Spleen (tissue), 11 donors: ENCODE results near the gene ATP2B2. TPM values are rescaled to one million over a fixed set of nuclear protein-coding genes. Genes with fewer than 3 reads are reported as not detected.
A peak's percentile ranks its signal among the peaks of the same experiment; 100 is the strongest.

Experiments
- DNase-seq: peaks from one replicate; pipeline ENCODE4 v3.0.0-alpha.2; 2020
- H3K27ac ChIP-seq, 8 donors: fragments of 200-600 bp; sonication (generic) in 7 of 8; 1 replicate in 4 of 8; 2 replicates in 4 of 8; pipeline versions ENCODE4 v1.5.0 to v1.8.0; 2016 to 2021; ENCODE audit warnings: inconsistent platforms in 4 of 8, mild to moderate bottlenecking in 4 of 8, moderate library complexity in 1 of 8
- H3K27me3 ChIP-seq, 7 donors: fragments of 200-600 bp; sonication (generic) in 6 of 7; replicated peaks in 1 of 7; 1 replicate in 4 of 7; 2 replicates in 3 of 7; pipeline versions ENCODE4 v1.5.0 to v1.8.0; 2016 to 2021; ENCODE audit warnings: inconsistent platforms in 3 of 7, mild to moderate bottlenecking in 1 of 7
- H3K36me3 ChIP-seq, 6 donors: fragments of 200-600 bp; sonication (generic) in 5 of 6; 1 replicate in 4 of 6; 2 replicates in 2 of 6; pipeline versions ENCODE4 v1.5.0 to v1.8.0; 2016 to 2021; ENCODE audit warnings: inconsistent platforms in 2 of 6
- H3K4me1 ChIP-seq, 6 donors: fragments of 200-600 bp; sonication (generic) in 5 of 6; 1 replicate in 3 of 6; 2 replicates in 3 of 6; pipeline versions ENCODE4 v1.5.0 to v1.8.0; 2016 to 2021; ENCODE audit warnings: inconsistent platforms in 3 of 6
- H3K4me3 ChIP-seq, 8 donors: fragments of 200-600 bp; sonication (generic) in 7 of 8; 1 replicate in 4 of 8; 2 replicates in 4 of 8; pipeline versions ENCODE4 v1.5.0 to v1.8.0; 2016 to 2021; ENCODE audit warnings: inconsistent platforms in 4 of 8, mild to moderate bottlenecking in 4 of 8, moderate library complexity in 2 of 8
- H3K9me3 ChIP-seq, 8 donors: fragments of 200-600 bp; sonication (generic) in 7 of 8; 1 replicate in 4 of 8; 2 replicates in 4 of 8; pipeline versions ENCODE4 v1.5.0 to v1.8.0; 2016 to 2021; ENCODE audit warnings: inconsistent platforms in 4 of 8
- CTCF ChIP-seq, 11 experiments: fragments of 200-600 bp in 7 of 11; fragments of 450-650 bp in 4 of 11; sonication (generic) in 4 of 11; IDR thresholded peaks in 8 of 11; conservative IDR thresholded peaks in 3 of 11; 1 replicate in 7 of 11; 2 replicates in 4 of 11; pipeline versions ENCODE4 v1.4.0 to v1.8.0; 2016 to 2021; ENCODE audit warnings: antibody characterized with exemption in 11 of 11, inconsistent platforms in 4 of 11, mild to moderate bottlenecking in 1 of 11
- POLR2A ChIP-seq, 3 donors: fragments of 450-650 bp; IDR thresholded peaks; one replicate each; pipeline ENCODE4 v1.5.1; 2017; ENCODE audit warnings: antibody characterized with exemption in 3 of 3, mild to moderate bottlenecking in 1 of 3
- POLR2AphosphoS5 ChIP-seq, 3 donors: sonication (generic); formaldehyde crosslinking; IDR thresholded peaks; one replicate each; pipeline ENCODE4 v1.5.1; 2017; ENCODE audit warnings: antibody characterized with exemption in 3 of 3
- WGBS, 5 donors: extraction: QIAGEN DNeasy Blood & Tissue Kit in 3 of 5; methylation state at CpG; one replicate each; pipeline versions ENCODE4 v1.1.5 to v1.1.7; 2013 to 2018; 5-methylcytosine and 5-hydroxymethylcytosine counted together
- intact Hi-C: fragments of 100-400 bp; cut with DNase I; formaldehyde crosslinking; loops from one replicate; pipeline ENCODE4 v1.15.0; 2023; ENCODE audit warnings: low total_unique reads
- polyA plus RNA-seq, 3 donors: library from polyadenylated mRNA; stranded (reverse); fragments of 200-250 nt; gene quantifications; one replicate each; pipeline ENCODE4 v1.2.1, GENCODE V29; 2013
- total RNA-seq, 7 donors: library from RNA; depleted of rRNA in 3 of 7; stranded (reverse); fragments of >200 nt in 3 of 7; fragmentation: NEBNext Ultra II Directional in 4 of 7; extraction: Animal tissue kit (Norgen Biotek cat#: 25700) in 4 of 7; gene quantifications; one replicate each; pipeline versions ENCODE4 v1.1.0 to v1.2.1, GENCODE V29; 2016 to 2021
- donor health status: healthy with polysubstance abuse.
- donor health status: DM: no; HTN: no; CAD: no; lungs with moderate emphysema.
- donor health status: DM: no; HTN: no; CAD: no.
- donor health status: Bipolar disorder and iron deficiency.
- donor health status: healthy.
- donor health status: DM: no; HTN: no; CAD: no.
- donor health status: DM: yes; HTN: yes; CAD: no.

Gene ATP2B2
- total and polyA plus RNA-seq, 10 donors, result 0.02 to 1.5 (median 0.24) TPM; not detected in 2

- WGBS, 5 donors, result 55 to 71% (median 65%) methylated on average over 4 of the region's 4 CpGs
- peaks cover 0 to 10% (median 0%) of the 10 kb centered on the region in 7 donors for H3K27me3 ChIP-seq
- no peaks in the 10 kb centered on the region for H3K36me3 ChIP-seq
- no peaks in the 10 kb centered on the region for H3K9me3 ChIP-seq
- intact Hi-C loops, result loop anchor here (5.0 kb wide), 1 partner anchor 397 kb away; no protein-coding TSS in a partner anchor
- no peak overlapping the region for H3K4me3 ChIP-seq
- H3K4me1 ChIP-seq, result peaks cover 0 to 6% (median 0%) of the 10 kb centered on the region in 6 donors
- TF ChIP-seq POLR2A (IDR thresholded peaks at IDR 0.05) (no peak), CTCF (IDR thresholded peaks at IDR 0.05 in 8 of 11, conservative IDR thresholded peaks at IDR 0.05 in 3 of 11) (no peak), POLR2AphosphoS5 (IDR thresholded peaks at IDR 0.05) (no peak)
- DNase-seq, result no peak
- no peak overlapping the region for H3K27ac ChIP-seq
Observed at GRCh38 chr3:10340046-10340445, 165.3 kb downstream of the ATP2B2 start.

- Histone ChIP-seq H3K9me3 (no peaks in the 10 kb centered on the region), H3K27me3 (peaks cover 0 to 10% (median 0%) of the 10 kb centered on the region in 7 donors), H3K27ac (no peak overlapping the region), H3K36me3 (no peaks in the 10 kb centered on the region), H3K4me3 (no peak overlapping the region), H3K4me1 (peaks cover 0 to 6% (median 0%) of the 10 kb centered on the region in 6 donors)
- no peak for TF ChIP-seq POLR2AphosphoS5 (IDR thresholded peaks at IDR 0.05)
- TF ChIP-seq POLR2A (IDR thresholded peaks at IDR 0.05), result no peak
- TF ChIP-seq CTCF (IDR thresholded peaks at IDR 0.05 in 8 of 11, conservative IDR thresholded peaks at IDR 0.05 in 3 of 11), result no peak
- intact Hi-C loops, result no loop called here
- peak; percentile 29 for DNase-seq
- 85 to 90% (median 87%) methylated on average over 8 of the region's 8 CpGs for WGBS, 5 donors
Observed at GRCh38 chr3:10339376-10339955, 165.9 kb downstream of the ATP2B2 start.

- TF ChIP-seq POLR2AphosphoS5 (IDR thresholded peaks at IDR 0.05) (no peak), POLR2A (IDR thresholded peaks at IDR 0.05) (no peak), CTCF (IDR thresholded peaks at IDR 0.05 in 8 of 11, conservative IDR thresholded peaks at IDR 0.05 in 3 of 11) (no peak)
- WGBS, 5 donors, result 39 to 46% (median 40%) methylated on average over 8 to 12 of the region's 12 CpGs
Observed at GRCh38 chr3:10338591-10339353, 166.6 kb downstream of the ATP2B2 start.

GRCh38 chr3:10338164-10338470, 167.3 kb downstream of the ATP2B2 start:
- Histone ChIP-seq H3K4me3 (no peak overlapping the region), H3K27ac (no peak overlapping the region), H3K36me3 (no peaks in the 10 kb centered on the region), H3K4me1 (peaks cover 0 to 2% (median 0%) of the 10 kb centered on the region in 6 donors), H3K27me3 (peaks cover 0 to 3% (median 0%) of the 10 kb centered on the region in 7 donors), H3K9me3 (no peaks in the 10 kb centered on the region)
- intact Hi-C loops, result no loop called here
- WGBS, 5 donors, result 83 to 94% (median 86%) methylated on average over 16 of the region's 16 CpGs
- TF ChIP-seq CTCF (IDR thresholded peaks at IDR 0.05 in 8 of 11, conservative IDR thresholded peaks at IDR 0.05 in 3 of 11), result no peak
- no peak for TF ChIP-seq POLR2AphosphoS5 (IDR thresholded peaks at IDR 0.05)
- peak; percentile 72 for DNase-seq

More at GRCh38 chr3:10338591-10339353, 166.6 kb downstream of the ATP2B2 start:
- no peak overlapping the region for H3K27ac ChIP-seq
- no peaks in the 10 kb centered on the region for H3K9me3 ChIP-seq
- no peaks in the 10 kb centered on the region for H3K36me3 ChIP-seq
- intact Hi-C loops, result no loop called here
- peak; percentile 47 for DNase-seq
- H3K4me3 ChIP-seq, result no peak overlapping the region
- no peaks in the 10 kb centered on the region for H3K4me1 ChIP-seq
- peaks cover 0 to 7% (median 0%) of the 10 kb centered on the region in 7 donors for H3K27me3 ChIP-seq
